HG02884 (cell line): ENCODE measurements around the gene TMEM117.
"Not testable (repeated sequence)": the region's sequence is repeated elsewhere in the genome, so short reads cannot be mapped to it uniquely, and the experiment has no call there.

ENCODE experiments used
- ATAC-seq: cut with Tn5 transposase; IDR thresholded peaks from one replicate; pipeline ENCODE4 v1.9.1; 2021; ENCODE audit warnings: mild to moderate bottlenecking, moderate library complexity; ENCODE audit not compliant: unreplicated experiment

The TMEM117 gene

GRCh38 chr12:43836475-43836989, 651 bp downstream of the TMEM117 start:
- ATAC-seq = peak; percentile 16

- ATAC-seq = no peak
Measured at GRCh38 chr12:43840338-43840737, 4.5 kb downstream of the TMEM117 start.

GRCh38 chr12:43841253-43841652, 5.4 kb downstream of the TMEM117 start:
- no peak for ATAC-seq

GRCh38 chr12:43842259-43842658, 6.4 kb downstream of the TMEM117 start:
- ATAC-seq = no peak

GRCh38 chr12:43847425-43848225, 11.7 kb downstream of the TMEM117 start:
- not testable (repeated sequence) for ATAC-seq

- ATAC-seq = no peak
Measured at GRCh38 chr12:43848226-43848507, 12.3 kb downstream of the TMEM117 start.

GRCh38 chr12:43848786-43849185, 12.9 kb downstream of the TMEM117 start:
- no peak for ATAC-seq

- no peak for ATAC-seq
Measured at GRCh38 chr12:43852744-43853143, 16.9 kb downstream of the TMEM117 start.

GRCh38 chr12:43856972-43857371, 21.1 kb downstream of the TMEM117 start:
- no peak for ATAC-seq

- ATAC-seq = no peak
Measured at GRCh38 chr12:43858096-43858495, 22.2 kb downstream of the TMEM117 start.

- ATAC-seq = no peak
Measured at GRCh38 chr12:43858991-43859390, 23.1 kb downstream of the TMEM117 start.

GRCh38 chr12:43861015-43861839, 25.3 kb downstream of the TMEM117 start:
- ATAC-seq = no peak

GRCh38 chr12:43861840-43862150, 25.9 kb downstream of the TMEM117 start:
- no peak for ATAC-seq

GRCh38 chr12:43863770-43864366, 28.0 kb downstream of the TMEM117 start:
- ATAC-seq = no peak

GRCh38 chr12:43864557-43864956, 28.7 kb downstream of the TMEM117 start:
- ATAC-seq = not testable (repeated sequence)

- ATAC-seq = no peak
Measured at GRCh38 chr12:43869184-43869583, 33.3 kb downstream of the TMEM117 start.

GRCh38 chr12:43869765-43870164, 33.9 kb downstream of the TMEM117 start:
- ATAC-seq = not testable (repeated sequence)

- ATAC-seq = not testable (repeated sequence)
Measured at GRCh38 chr12:43871258-43871657, 35.4 kb downstream of the TMEM117 start.

- ATAC-seq = no peak
Measured at GRCh38 chr12:43872396-43872795, 36.5 kb downstream of the TMEM117 start.

GRCh38 chr12:43878050-43878449, 42.2 kb downstream of the TMEM117 start:
- no peak for ATAC-seq

- no peak for ATAC-seq
Measured at GRCh38 chr12:43880547-43880946, 44.7 kb downstream of the TMEM117 start.
